Caco-2 (cell line): Measurements from ENCODE around the gene CPB2. TPM values are rescaled to one million over a fixed set of nuclear protein-coding genes. Genes with fewer than 3 reads are reported as not detected.

ENCODE experiments used
- BruUV-seq: library from RNA; stranded (reverse); fragments of 400-500 nt; replicated peaks from 2 replicates; lab custom pipeline; 2021; lab: Mats Ljungman, UMichigan
- CTCF ChIA-PET: fragments of 300-600 bp; sonication (Branson Sonifier 250); formaldehyde crosslinking; loops from one replicate; lab custom pipeline; 2022; ENCODE audit warnings: antibody characterized with exemption; lab: Charles Lee
- POLR2A ChIA-PET: fragments of 300-600 bp; sonication (Branson Sonifier 250); formaldehyde crosslinking; loops from one replicate; lab custom pipeline; 2022; ENCODE audit warnings: antibody characterized with exemption; lab: Charles Lee
- DNase-seq, 2 experiments: peaks; one replicate each; pipeline versions ENCODE4 v3.0.0 to v3.0.0-alpha.2; 2020 to 2022
- H3K27me3 ChIP-seq: replicated peaks from 2 replicates; pipeline ENCODE4 v1.6.0; 2011; ENCODE audit warnings: low read length; ENCODE audit not compliant: control insufficient read depth, insufficient read depth
- H3K36me3 ChIP-seq: 2 replicates; pipeline ENCODE4 v1.5.1; 2011; ENCODE audit warnings: low read length; ENCODE audit not compliant: control insufficient read depth, insufficient read depth
- H3K4me1 ChIP-seq: fragments of 250-450 bp; sonication (Bioruptor Pico); 2 replicates; pipeline ENCODE4 v1.5.1; 2020; ENCODE audit warnings: mild to moderate bottlenecking
- H3K4me3 ChIP-seq: 2 replicates; pipeline ENCODE4 v1.5.1; 2011; ENCODE audit warnings: low read depth, mild to moderate bottlenecking, control low read depth, low read length
- H3K9me3 ChIP-seq: fragments of 250-450 bp; sonication (Bioruptor Pico); 2 replicates; pipeline ENCODE4 v1.5.1; 2020; ENCODE audit warnings: mild to moderate bottlenecking, moderate library complexity
- H3K27ac Mint-ChIP-seq: one replicate; pipeline ENCODE4 v1.8.0; 2022; ENCODE audit warnings: mixed read lengths; ENCODE audit not compliant: unreplicated experiment
- H3K27me3 Mint-ChIP-seq: one replicate; pipeline ENCODE4 v1.8.0; 2022; ENCODE audit warnings: mixed read lengths; ENCODE audit not compliant: insufficient read depth, unreplicated experiment
- H3K36me3 Mint-ChIP-seq: one replicate; pipeline ENCODE4 v1.8.0; 2022; ENCODE audit warnings: mild to moderate bottlenecking, mixed read lengths; ENCODE audit not compliant: insufficient read depth, unreplicated experiment
- H3K4me1 Mint-ChIP-seq: one replicate; pipeline ENCODE4 v1.8.0; 2022; ENCODE audit warnings: low read depth, mixed read lengths; ENCODE audit not compliant: unreplicated experiment
- H3K4me3 Mint-ChIP-seq: one replicate; pipeline ENCODE4 v1.8.0; 2022; ENCODE audit warnings: mild to moderate bottlenecking, moderate library complexity, mixed read lengths; ENCODE audit not compliant: unreplicated experiment
- H3K9me3 Mint-ChIP-seq: one replicate; pipeline ENCODE4 v1.8.0; 2022; ENCODE audit warnings: mixed read lengths; ENCODE audit not compliant: unreplicated experiment
- CTCF ChIP-seq, 2 experiments: fragments of 200-600 bp in 1 of 2; IDR thresholded peaks; 1 replicate in 1 of 2; 2 replicates in 1 of 2; pipeline versions ENCODE4 v1.5.1 to v1.8.0; 2011 to 2022; ENCODE audit warnings: antibody characterized with exemption in 1 of 2, control low read depth in 1 of 2, inconsistent platforms in 1 of 2, low read depth in 1 of 2, low read length in 1 of 2, mild to moderate bottlenecking in 1 of 2, moderate library complexity in 1 of 2; ENCODE audit not compliant: insufficient read depth in 1 of 2, severe bottlenecking in 1 of 2, unreplicated experiment in 1 of 2
- intact Hi-C: fragments of 100-400 bp; cut with micrococcal nuclease; formaldehyde crosslinking; loops from one replicate; pipeline ENCODE4 v1.10.0; 2022; ENCODE audit not compliant: unreplicated experiment
- total RNA-seq: library from RNA; stranded (reverse); gene quantifications from 2 replicates; pipeline ENCODE4 v1.2.3, GENCODE V29; 2022

The CPB2 gene
- total RNA-seq, 1 experiment from 2014 or later, result 0.18 TPM

- no peak overlapping the region for H3K27ac Mint-ChIP-seq
- Histone ChIP-seq H3K4me1 (peaks cover 12% of the 10 kb centered on the region), H3K36me3 (no peaks in the 10 kb centered on the region), H3K27me3 (no peaks in the 10 kb centered on the region), H3K9me3 (no peaks in the 10 kb centered on the region), H3K4me3 (no peak overlapping the region)
- CTCF ChIA-PET, result interaction anchor here (0.6 to 1.8 kb wide), 14 partner anchors 9 to 318 kb away, joined by 3 to 16 read pairs (median 6); partner anchors contain the start of gene ZC3H13
- H3K4me1 Mint-ChIP-seq, result peaks cover 7% of the 10 kb centered on the region
- no peak overlapping the region for H3K4me3 Mint-ChIP-seq
- POLR2A ChIA-PET, result no interaction called here
- no peak for TF ChIP-seq CTCF (IDR thresholded peaks at IDR 0.05; ENCODE audit: insufficient read depth in 1 of 2, low read depth in 1 of 2, low read length in 1 of 2, severe bottlenecking in 1 of 2, unreplicated experiment in 1 of 2)
- intact Hi-C loops, result loop anchor here (1.0 kb wide), 5 partner anchors 34 to 319 kb away; partner anchors contain the start of gene ZC3H13
- no peaks in the 10 kb centered on the region for H3K36me3 Mint-ChIP-seq
- H3K27me3 Mint-ChIP-seq, result no peaks in the 10 kb centered on the region
- H3K9me3 Mint-ChIP-seq, result no peaks in the 10 kb centered on the region
- TSS peak; percentile 61 for BruUV-seq
- no peak for DNase-seq
Measured at GRCh38 chr13:46126056-46126455, 21.2 kb upstream of the CPB2 start.

GRCh38 chr13:46124967-46125933 is 20.4 kb upstream of the CPB2 start:
- Mint-ChIP-seq H3K9me3 (no peaks in the 10 kb centered on the region), H3K36me3 (no peaks in the 10 kb centered on the region), H3K4me3 (no peak overlapping the region), H3K27ac (no peak overlapping the region), H3K27me3 (no peaks in the 10 kb centered on the region), H3K4me1 (peaks cover 7% of the 10 kb centered on the region)
- intact Hi-C loops, result no loop called here
- H3K27me3 ChIP-seq, result no peaks in the 10 kb centered on the region
- no peak overlapping the region for H3K4me3 ChIP-seq
- TF ChIP-seq CTCF (IDR thresholded peaks at IDR 0.05; ENCODE audit: insufficient read depth in 1 of 2, low read depth in 1 of 2, low read length in 1 of 2, severe bottlenecking in 1 of 2, unreplicated experiment in 1 of 2), result no peak
- no peaks in the 10 kb centered on the region for H3K36me3 ChIP-seq
- BruUV-seq, result no TSS peak
- no peak for DNase-seq
- ChIA-PET POLR2A (no interaction called here), CTCF (interaction anchor here (1.3 to 1.8 kb wide), 3 partner anchors 10 to 318 kb away, joined by 6 to 15 read pairs (median 8); no protein-coding TSS in a partner anchor)
- peaks cover 12% of the 10 kb centered on the region for H3K4me1 ChIP-seq
- no peaks in the 10 kb centered on the region for H3K9me3 ChIP-seq

- no TSS peak for BruUV-seq
- peaks cover 7% of the 10 kb centered on the region for H3K4me1 Mint-ChIP-seq
- Histone ChIP-seq H3K9me3 (no peaks in the 10 kb centered on the region), H3K36me3 (no peaks in the 10 kb centered on the region), H3K4me1 (peaks cover 12% of the 10 kb centered on the region), H3K4me3 (no peak overlapping the region), H3K27me3 (no peaks in the 10 kb centered on the region)
- CTCF ChIA-PET, result no interaction called here
- no peaks in the 10 kb centered on the region for H3K27me3 Mint-ChIP-seq
- POLR2A ChIA-PET, result no interaction called here
- H3K4me3 Mint-ChIP-seq, result no peak overlapping the region
- no peaks in the 10 kb centered on the region for H3K36me3 Mint-ChIP-seq
- no peak for DNase-seq
- no peak overlapping the region for H3K27ac Mint-ChIP-seq
- no peaks in the 10 kb centered on the region for H3K9me3 Mint-ChIP-seq
- TF ChIP-seq CTCF (IDR thresholded peaks at IDR 0.05; ENCODE audit: insufficient read depth in 1 of 2, low read depth in 1 of 2, low read length in 1 of 2, severe bottlenecking in 1 of 2, unreplicated experiment in 1 of 2), result no peak
- intact Hi-C loops, result no loop called here
Measured at GRCh38 chr13:46124531-46124966, 19.7 kb upstream of the CPB2 start.
